Embryonic facial prominence (tissue), 1 donor: ENCODE results near the gene KLHL35.

ENCODE experiments used
- DNase-seq: peaks from one replicate; pipeline ENCODE4 v3.0.0-alpha.2; 2016; ENCODE audit errors: extremely low spot score

KLHL35 gene

DNA sequence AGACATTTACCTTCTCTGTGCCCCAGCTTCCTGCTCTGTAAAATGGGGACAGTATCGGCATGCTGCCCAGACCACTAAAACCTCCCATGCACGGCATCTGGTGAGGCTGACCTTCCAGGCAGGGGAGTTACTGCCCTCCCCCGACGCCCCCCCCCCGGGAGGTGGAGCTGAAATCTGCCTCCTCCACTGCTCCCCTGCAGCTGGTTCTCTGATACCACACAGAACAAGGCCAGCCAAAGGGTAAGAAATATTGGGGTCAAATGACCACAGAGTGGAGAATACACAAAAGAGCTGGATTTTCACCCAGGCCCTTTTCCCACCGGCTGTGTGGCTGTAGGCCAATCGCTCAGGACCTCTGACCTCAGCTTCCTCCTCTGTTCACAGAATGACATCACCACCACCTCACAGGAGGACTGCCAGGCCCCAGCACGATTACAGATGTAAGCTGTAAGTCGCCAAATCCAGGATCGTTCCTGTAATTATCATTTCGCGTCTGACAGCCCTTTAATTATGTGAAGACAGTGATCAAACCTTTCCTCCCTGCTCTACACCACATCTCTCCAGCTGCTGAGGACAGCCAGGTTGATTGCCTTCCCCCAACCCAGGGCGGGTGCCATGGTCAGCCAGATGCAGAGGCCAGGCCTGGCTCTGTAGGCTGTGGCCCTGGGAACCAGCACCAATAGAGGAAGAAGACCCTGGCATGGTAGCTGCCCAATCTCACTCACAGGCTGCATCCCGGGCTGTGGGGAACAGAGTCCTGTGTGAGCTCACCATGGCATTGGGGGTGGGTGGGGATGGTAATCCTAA, 35.7 kb upstream of the KLHL35 start:
- DNase-seq, result no peak

DNA sequence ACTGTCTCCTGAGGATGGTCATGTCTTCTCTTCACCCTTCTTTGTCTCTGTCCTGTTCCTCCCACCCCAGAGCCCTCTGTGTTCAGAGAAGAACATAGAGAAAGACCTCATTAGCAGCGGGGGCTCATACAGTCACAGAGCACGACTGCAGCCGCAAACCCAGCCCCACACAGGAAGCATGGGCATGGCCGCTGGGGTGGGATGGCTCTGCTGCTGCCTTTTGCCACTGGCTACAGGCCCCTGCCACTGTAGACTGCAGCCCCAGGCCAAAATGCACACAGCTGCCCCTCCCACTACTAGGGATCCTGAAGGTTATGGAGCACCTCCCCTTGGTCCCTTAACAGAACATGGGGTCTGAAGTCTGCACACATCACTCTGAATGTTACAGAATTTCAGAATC, 34.9 kb upstream of the KLHL35 start:
- no peak for DNase-seq

DNA sequence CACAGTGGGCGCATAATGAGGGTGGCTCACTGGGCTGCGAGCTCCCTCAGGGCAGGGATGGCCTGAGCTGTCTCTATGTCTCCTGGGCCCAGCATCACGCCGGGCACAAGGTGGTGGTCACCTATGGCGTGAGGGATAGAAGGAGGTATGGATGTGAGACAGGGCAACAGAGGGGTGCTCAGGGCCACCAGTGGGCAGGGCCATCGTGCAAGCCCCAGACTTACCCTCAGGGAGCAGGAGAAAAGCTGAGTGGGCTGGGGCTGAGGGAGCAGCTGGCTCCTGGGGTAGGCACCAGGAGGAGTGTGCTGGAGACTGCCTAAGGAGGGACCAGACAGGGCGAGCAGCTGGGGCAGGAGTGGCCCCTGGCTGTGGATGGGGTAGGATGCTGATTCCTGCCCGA, 34.3 kb upstream of the KLHL35 start:
- no peak for DNase-seq

DNA sequence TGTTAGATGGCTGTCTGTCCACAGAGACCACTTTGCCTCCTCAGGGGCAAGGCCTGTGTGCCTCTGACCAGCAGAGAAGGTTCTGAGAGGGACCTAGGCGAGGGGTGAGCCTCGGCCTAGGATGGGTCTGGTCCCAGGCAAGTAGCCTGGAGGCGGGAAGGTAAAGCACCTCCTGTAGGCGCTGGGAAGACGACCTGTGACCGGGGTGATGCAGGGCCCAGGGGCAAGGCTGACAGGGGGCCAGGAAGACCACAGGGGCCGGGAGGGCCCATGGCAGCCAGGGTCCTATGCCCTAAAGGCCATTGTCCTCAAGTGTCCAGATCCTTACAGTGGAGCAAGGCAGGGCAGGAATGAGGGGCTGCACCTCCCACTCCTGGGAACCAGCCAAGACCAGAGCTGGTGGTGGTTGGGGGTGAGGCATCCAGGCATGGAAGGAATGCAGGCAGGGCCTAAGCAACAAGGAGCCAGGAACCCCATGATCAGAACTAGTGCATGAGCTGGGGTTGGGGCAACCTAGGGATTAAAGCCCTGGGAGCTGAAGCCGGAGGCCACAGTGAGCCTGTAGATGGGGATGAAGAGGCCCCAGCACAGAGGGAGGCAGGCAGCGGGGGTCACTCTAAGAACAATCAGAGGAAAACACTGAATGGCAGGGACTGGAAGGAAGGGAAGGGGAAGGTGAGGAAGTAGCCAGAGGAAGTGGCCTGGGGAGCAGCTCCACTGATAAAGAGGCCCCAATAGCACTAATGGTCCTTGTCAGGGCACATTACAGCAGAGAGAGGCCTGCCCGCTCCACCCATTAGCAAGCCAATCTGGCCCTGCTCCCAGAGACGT, 32.9 kb upstream of the KLHL35 start:
- DNase-seq, result no peak

DNA sequence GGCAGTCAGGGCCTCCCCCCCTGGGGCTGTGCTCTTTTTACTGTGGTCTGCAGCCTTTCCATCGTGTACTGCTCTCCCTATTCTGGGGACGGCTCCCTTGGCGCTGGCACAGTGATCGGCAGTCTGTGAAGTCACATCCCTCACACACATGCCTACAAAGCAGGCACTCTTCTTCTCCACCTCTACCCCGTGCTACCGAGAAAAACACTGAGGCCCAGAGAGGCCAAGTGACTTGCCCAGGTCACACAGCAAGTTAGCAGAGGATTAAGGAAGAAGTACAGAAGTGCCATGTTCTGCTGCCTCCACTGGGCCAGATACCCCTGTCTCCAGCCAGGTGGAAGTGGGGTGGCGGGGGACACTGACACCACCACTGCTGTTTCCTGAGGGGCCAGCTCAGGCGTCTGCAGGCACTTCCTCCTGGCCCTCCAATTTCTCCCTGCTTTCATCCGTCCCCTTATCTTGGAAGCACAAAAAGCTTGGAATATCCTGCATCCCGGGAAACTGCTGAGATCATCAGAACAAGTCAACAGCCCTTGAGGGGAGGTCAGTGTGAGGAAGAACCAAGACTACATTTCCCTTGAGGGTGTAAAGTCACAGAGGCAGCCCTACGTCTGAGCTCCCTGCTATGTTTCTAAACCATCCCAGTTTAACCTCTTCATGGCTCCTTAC, 30.2 kb upstream of the KLHL35 start:
- no peak for DNase-seq

DNA sequence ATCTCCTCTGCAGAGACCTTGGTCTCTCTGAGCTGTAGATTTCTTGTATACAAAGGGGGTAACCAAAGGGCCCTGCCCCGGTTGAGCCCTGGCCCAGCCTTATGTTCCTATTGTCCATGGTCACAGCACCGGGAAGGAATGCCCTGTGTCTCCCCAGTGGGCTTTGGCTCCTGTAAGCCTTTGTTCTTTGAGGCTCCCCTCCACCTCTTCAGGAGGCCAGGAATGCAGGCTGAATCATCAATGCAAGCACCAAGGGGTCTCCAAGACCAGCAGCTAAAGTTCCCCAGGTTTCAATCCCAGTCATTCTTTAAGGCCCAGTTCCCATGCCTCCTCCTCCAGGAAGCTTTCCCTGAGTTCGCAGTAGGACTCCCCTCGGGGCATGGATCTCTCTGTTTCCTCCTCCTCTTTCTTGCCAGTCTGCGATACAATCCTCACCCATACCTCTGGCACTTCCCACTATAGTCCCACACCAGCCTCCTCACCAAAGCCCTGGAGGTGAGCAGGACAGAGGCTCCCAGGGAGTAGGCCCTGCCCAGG, 29.2 kb upstream of the KLHL35 start:
- no peak for DNase-seq

DNA sequence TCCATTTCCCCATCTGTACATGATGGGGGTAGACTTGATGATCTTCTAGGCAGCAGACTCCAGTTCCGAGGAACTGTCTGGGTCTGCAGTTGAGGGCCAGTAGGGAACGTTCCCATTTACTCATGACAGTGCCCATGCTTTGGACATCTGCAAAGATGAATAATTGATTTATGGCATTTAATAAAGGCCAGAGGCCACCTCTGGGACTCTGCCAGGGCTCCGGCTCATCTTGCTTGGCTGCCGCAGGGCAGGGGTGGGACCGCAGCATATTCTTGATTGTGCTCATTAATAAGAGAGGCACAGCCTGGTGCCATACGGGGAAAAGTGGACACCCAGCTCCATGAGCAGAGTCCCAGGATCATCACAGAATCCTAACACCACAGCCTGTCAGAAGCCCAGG, 28.1 kb upstream of the KLHL35 start:
- DNase-seq, result no peak

DNA sequence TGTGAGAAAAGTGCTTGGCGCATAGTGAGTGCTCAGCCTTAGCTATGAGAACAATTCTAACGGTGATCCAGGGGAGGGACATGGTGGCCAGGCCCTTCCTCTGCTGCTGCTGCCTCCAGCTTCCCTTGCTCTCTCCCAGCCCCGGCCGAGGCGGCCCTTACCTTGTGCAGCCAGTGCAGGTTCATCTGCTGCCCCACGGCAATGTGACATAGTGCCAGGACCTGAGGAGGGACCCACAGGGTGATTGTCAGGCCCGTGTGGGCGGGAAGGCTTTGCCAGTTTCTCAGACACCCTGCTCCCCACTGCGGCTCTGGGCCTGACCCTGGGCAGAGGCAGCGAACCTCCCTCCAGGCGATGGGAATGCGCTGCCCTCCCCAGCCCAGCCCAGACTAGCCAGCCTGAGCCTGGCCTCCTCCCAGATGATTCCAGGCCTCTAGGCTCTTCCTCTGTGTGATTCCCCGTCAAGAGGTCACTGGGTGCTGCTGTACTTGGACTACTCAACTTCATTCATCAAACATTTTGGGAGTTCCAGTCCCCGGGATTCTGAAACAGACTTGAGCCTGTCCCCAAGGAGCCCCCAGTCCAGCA, 23.7 kb upstream of the KLHL35 start:
- no peak for DNase-seq

DNA sequence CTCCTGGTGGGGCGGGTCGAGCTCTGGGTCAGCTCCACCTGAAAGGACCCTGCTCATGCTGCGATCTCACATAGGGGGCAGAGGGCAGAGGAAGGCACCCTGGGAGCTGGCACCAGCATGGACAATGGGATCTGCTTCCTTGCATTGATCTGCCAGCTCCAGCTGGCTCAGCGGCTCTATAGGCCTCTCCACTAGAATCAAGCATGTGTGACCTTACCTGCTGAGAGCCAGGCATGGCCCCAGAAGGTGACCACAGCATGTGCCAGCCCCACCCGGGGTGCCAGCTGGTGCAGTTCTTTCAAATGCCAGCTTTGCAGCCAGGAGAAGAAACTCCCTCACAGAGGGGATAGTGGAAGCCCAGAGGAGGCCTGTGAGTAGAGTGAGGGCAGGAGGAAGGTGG, 22.0 kb upstream of the KLHL35 start:
- no peak for DNase-seq

DNA sequence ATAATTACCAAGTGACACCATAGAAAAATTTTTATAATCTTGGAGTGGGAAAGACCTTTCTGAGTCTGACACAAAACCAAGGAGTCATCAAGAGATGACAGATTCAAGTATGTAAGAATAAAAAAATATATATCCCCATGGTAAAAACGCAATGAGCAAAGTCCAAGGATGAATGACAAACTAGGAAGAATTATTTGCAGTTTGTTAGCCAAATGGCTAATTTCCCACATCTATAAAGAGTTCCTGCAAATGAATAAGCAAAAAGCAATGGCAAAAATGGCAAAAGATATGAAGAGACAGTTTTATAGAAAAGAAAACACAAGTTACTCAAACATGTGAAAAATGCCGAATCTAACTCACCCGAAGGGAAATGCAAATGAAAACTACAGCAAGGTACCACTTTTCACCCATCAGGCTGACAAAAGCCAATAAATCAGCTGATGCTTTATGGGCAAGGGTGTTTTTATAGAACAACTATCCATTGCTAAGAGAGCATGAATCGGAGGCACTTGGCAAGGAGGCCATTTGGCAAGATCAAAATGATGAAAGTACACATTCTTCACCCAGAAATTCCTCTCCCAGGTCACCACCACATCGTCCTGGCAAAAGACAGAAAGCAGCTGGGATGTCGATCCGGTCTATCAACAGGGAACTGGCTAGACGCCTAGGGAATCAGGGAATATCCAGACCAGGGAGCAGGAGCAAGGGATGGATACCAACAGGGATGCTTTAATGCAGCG, 21.1 kb upstream of the KLHL35 start:
- no peak for DNase-seq

DNA sequence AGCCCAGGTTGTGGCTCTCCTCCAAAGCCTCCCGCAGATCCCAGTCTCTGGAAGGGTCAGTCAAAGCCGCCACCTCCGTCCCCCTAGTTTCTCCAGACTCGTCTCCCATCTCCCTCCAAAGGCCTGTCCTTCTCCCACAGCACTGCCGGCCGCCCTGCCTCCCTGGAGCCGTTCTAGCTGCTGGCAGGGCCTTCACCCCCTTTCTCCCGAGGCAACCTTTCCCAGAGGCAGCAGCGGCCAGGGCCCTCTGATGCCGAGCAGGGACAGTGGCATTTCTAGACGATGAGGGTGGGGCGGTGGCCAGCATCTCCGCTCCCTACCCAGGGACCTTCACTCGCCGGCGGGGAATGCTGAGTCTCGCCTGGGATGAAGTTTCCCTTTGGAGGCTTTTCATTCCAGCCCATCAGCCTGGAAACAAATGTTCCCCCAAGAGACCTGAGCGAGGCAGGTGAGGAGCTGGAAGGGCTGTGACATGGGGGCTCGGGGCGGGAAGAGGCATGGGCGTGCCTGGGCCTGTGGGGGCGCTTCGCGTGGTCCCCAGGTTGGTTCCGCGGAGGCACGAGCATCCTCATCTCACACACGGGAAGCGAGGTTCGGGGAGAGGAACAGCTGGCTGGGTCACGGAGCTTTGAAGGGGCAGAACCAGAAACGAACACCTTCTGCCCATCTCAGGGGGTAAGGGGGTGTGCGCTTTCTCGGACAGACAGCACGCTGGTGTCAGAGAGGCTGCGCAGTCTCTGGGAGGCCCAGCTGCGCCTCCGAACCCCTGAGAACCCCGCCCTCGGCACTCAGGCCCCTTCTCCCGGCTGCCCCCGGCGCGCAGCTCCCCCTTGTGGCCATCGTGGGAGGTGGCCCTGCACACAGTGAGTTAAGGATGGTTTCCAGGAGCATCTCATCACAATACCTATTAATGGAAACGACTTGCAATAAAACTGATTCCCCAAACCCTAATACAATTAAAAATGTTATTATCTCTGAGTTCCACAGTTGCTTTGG, 18.1 kb upstream of the KLHL35 start:
- DNase-seq, result no peak

DNA sequence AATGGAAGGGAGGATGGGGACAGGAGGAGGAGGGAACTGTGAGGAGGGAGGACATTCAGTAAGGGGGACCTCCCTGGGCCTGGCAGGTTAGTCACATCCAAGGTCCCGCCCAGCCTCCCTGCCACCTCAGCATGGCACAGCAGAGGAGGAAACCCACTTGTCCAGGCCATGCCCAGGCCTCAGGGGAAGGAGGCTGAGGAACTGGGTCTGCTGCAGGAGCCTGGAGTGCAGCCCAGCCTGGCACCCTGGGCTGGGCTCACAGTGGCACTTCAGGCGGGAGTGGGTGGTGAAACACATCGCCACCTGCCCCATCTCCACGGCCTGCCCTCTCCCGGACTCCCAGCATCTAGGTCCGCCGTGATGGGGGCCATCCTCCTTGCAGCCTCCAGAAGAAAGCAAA, 17.2 kb upstream of the KLHL35 start:
- no peak for DNase-seq

DNA sequence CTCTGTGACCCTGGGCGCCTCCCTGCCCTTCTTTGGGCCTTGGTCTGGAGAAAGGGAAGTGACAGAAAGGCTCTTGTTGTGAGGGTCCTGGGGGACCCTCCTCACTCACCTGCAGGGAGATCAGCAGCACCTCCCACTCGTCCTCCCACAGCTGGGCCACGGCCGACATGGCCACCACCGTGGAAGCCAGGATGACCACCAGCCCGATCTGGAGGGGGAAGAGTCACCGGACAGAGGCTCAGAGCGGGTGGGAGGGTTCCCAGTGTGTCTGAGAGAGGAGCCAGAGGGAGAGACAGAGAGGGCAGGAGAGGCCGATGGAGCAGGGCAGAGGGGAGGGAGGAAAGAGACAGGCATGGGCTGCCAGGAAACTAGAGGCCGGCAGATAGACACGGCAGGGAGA, 16.8 kb upstream of the KLHL35 start:
- no peak for DNase-seq

DNA sequence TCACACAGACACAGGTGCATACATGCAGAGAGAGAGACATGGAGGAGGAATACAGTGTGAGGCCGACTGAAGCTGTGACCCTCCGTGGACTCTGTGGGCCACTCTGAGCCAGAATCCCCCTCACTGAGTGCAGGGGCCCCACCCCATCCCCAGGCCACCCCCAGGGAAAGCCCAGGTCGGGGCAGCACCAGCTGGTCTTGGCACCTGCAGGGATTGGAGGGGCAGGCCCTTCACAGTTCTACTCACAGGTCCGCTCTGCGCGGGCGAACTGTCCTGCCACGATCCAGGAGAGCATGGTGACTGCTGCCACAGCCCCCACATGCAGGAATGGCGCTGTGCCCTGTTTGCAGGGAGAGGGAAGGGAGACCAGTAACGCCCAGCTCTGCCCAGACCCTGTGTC, 16.3 kb upstream of the KLHL35 start:
- DNase-seq, result no peak

DNA sequence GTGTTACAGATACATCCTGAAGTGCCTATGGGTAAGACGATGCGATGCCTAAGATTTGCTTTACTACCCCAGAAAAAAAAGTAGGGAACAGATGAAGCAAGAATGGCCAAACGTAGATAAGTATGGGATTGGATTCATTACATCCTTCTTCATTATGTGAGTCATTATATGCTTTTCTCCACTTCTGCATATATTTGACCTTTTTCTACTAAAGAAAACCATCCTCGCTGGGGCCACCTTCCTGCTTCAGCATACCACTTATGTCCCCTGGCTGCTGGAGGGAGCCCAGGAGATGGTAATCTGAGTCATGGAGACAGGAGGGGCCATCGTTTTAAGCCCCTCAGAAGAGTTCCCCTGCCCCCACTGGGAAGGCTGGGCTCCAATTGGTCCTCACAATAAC, 14.4 kb upstream of the KLHL35 start:
- DNase-seq, result no peak

DNA sequence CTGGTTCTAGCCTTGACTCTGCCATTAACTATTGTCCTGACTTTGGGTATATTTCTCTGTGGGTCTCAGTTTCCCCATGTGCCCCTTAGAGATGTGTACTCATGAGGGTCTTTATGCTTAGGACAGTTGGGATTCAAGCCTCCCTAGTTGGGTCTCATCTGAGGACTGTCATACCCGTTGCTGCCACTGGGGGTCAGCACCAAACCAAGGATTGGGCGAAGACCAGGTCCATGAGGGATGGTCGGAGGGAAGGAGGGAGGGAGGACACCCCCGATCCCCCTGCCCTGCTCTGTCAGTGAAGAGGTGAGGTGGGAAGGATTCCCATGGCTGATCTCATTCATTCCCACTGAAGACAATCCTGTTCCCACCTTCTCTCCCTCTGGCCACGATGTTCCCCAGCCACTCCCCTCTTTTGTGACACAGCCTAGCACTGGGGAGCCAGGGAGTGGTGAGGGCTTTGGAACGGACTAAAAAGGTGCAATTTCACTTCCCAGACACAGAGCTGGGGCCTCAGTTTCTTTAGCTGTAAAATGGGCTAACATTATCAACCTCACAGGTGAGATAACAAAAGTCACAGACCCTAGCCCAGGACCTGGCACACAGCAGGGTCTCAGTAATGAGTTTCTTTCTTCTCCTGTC, 12.4 kb upstream of the KLHL35 start:
- DNase-seq, result no peak

DNA sequence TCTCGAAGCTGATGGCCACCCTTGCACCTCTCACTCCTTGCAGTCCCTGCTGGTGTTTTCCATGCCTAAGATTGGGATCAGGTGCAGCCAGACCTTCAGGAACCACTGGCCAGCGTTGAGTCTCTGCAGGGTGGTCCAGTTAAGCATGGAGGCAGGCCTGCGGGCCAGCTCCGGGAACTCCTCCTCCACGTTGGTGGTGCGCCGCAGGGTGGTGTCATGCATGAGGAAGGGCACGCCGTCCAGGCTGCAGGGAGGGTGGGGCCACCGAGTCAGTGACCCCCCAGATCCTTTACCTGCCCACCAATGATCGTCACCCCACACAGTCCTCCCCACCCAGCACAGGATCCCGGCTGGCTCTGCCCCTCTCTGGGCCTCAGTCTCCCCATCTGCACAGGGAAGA, 10.0 kb upstream of the KLHL35 start:
- DNase-seq, result no peak

DNA sequence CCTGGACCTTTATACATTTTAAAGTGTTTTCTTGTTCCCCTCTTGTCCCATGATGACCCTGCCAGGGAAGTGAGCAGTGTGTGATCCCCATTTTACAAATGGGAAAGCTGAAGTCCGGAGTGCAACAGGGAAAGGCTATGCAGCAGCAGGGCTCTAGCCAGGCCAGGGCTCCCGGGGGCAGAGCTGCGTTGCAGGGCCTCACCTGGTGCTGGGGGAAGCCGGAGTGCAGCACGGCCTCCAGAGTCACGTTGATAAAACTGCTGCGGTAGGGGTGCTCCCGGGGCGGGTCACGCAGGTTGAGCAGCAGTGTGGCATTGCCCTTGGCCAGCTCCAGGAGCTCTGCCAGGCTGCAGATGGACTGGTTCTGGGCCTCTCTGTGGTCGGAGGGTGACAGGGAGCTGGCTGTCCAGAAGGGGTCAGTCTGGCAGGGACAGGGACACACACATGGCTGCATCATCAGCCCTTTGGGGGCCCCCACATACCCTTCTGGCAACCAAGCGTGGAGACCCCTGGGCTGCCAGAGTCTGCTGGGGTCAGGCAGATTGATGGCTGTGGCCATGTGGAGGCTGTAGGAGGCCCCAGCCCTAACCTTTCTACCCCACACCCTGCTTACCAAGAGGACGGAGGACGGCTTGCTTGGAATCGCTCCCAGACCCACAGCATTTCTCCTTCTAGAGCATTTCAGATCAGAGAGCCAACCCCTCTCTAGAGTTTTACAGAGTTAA, 9.3 kb upstream of the KLHL35 start:
- DNase-seq, result no peak

DNA sequence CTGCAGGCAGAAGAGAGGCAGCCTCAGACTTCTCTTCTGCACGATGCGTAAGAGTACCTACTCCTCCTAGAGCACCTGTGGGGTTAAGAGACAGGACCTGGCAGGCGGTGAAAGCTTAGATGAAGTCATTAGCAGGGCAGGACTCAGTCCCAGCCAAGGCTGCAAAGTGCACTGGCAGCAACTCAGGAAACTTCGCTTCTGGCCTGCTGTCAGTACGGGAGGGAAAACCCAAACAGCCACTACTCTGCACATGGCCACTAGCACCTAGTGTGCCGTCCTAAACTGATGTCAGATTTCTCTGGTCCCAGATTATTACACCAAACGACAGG, 8.8 kb upstream of the KLHL35 start:
- no peak for DNase-seq
